T-helper 1 cell treated with Interleukin-12 subunit alpha and Interleukin-12 subunit beta and Interleukin-4 antibody, amounts not matched to agents 30 μg/mL and 1 μg/mL, for 36 hours (primary cell): ENCODE data around the gene SP8.

Source experiments
- H3K27ac Mint-ChIP-seq: one replicate; pipeline ENCODE4 v1.8.0; 2021; ENCODE audit warnings: mild to moderate bottlenecking, mixed read lengths
- H3K27me3 Mint-ChIP-seq: one replicate; pipeline ENCODE4 v1.8.0; 2021; ENCODE audit warnings: low read depth, mixed read lengths
- H3K36me3 Mint-ChIP-seq: one replicate; pipeline ENCODE4 v1.8.0; 2021; ENCODE audit warnings: low read depth, mixed read lengths
- H3K4me1 Mint-ChIP-seq: one replicate; pipeline ENCODE4 v1.8.0; 2021; ENCODE audit warnings: low read depth, mixed read lengths
- H3K4me3 Mint-ChIP-seq: one replicate; pipeline ENCODE4 v1.8.0; 2021; ENCODE audit warnings: mild to moderate bottlenecking, moderate library complexity, mixed read lengths
- H3K9me3 Mint-ChIP-seq: one replicate; pipeline ENCODE4 v1.8.0; 2021; ENCODE audit warnings: mixed read lengths

The SP8 gene

GRCh38 chr7:20754001-20754400, 32.7 kb downstream of the SP8 start:
- no peak overlapping the region for H3K27ac Mint-ChIP-seq
- no peak overlapping the region for H3K4me3 Mint-ChIP-seq
- no peaks in the 10 kb centered on the region for H3K36me3 Mint-ChIP-seq
- no peaks in the 10 kb centered on the region for H3K4me1 Mint-ChIP-seq
- no peaks in the 10 kb centered on the region for H3K27me3 Mint-ChIP-seq
- H3K9me3 Mint-ChIP-seq = no peaks in the 10 kb centered on the region

DNA sequence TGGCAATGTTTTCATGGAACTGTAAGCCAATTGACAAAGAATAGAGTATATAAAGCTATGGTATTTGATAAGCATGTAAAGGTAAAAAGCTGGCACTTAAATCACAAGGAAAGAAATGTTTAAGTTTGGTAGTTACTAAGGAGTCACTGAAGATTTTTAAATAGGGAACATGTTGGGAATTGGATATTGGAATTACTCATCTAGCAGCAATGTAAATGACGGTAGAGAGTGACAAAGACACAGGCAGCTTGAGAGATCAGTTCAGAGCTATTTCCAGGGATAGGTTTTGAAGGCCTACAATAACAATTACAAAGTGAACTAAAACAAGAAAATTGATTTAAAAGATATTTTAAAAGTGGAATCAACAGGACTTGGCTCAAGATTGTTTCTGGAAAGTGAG, 36.8 kb downstream of the SP8 start:
- no peaks in the 10 kb centered on the region for H3K9me3 Mint-ChIP-seq
- H3K27ac Mint-ChIP-seq = no peak overlapping the region
- H3K36me3 Mint-ChIP-seq = no peaks in the 10 kb centered on the region
- H3K4me3 Mint-ChIP-seq = no peak overlapping the region
- H3K4me1 Mint-ChIP-seq = no peaks in the 10 kb centered on the region
- H3K27me3 Mint-ChIP-seq = no peaks in the 10 kb centered on the region

DNA sequence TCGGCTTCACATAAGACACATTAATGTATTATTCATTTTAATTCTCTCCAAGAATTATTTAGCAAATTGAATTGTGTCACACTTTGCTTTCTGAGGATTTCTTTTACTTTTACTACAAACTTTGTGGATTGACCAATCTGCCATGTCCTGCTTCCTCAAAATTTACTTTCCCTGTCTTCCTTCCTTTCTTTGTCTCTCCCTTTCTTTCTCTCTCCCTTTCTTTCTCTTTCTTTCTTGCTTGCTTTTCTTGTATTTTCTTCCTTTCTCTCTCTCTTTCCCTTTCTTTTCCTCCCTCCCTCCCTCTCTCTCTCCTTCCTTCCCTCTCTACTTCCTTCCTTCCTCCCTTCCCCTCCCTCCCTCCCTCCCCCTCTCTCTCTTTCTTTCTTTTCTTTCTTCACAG, 37.8 kb downstream of the SP8 start:
- H3K27me3 Mint-ChIP-seq = no peaks in the 10 kb centered on the region
- H3K4me1 Mint-ChIP-seq = no peaks in the 10 kb centered on the region
- H3K36me3 Mint-ChIP-seq = no peaks in the 10 kb centered on the region
- H3K27ac Mint-ChIP-seq = no peak overlapping the region
- no peaks in the 10 kb centered on the region for H3K9me3 Mint-ChIP-seq
- no peak overlapping the region for H3K4me3 Mint-ChIP-seq

DNA sequence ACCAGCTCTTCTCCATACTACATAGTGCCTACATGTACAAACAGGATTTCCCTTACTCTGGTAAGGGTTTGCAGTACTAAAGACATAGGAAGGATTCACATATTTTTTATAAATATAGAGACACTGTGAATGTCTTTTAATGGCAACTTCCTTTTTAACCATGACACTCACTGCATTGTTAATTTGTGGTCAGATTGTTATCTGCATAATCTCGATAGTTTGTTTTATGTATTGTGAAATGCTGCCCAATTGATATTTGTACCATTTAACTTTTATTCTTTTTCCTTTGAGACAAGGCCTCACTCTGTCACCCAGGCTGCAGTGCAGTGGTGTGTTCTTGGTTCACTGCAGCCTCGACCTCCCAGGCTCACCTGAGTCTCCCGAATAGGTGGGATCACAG, 39.7 kb downstream of the SP8 start:
- H3K27me3 Mint-ChIP-seq = no peaks in the 10 kb centered on the region

GRCh38 chr7:20745702-20746101, 41.0 kb downstream of the SP8 start:
- H3K9me3 Mint-ChIP-seq = no peaks in the 10 kb centered on the region
- no peaks in the 10 kb centered on the region for H3K36me3 Mint-ChIP-seq
- no peaks in the 10 kb centered on the region for H3K27me3 Mint-ChIP-seq
- no peak overlapping the region for H3K27ac Mint-ChIP-seq
- no peak overlapping the region for H3K4me3 Mint-ChIP-seq
- H3K4me1 Mint-ChIP-seq = no peaks in the 10 kb centered on the region

More for the DNA sequence above, 39.7 kb downstream of the SP8 start:
- Mint-ChIP-seq H3K36me3 (no peaks in the 10 kb centered on the region), H3K4me3 (no peak overlapping the region), H3K27ac (no peak overlapping the region), H3K4me1 (no peaks in the 10 kb centered on the region), H3K9me3 (no peaks in the 10 kb centered on the region)

DNA sequence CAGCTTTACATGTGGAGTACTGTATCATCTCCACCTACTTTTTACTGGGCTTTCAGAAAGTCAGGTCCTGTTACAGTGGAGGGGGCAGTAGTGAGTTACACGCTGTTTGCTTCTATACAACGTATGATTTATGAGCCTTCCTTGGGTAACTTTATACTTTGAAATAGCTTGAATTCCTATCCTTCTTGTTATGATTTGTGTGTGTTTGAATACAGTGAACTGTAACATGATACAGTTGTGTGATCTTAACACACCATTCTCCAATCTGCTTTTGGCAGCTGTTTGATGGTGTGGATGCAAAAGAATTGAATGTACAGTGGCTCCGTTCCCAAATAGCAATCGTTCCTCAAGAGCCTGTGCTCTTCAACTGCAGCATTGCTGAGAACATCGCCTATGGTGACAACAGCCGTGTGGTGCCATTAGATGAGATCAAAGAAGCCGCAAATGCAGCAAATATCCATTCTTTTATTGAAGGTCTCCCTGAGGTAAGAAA, 41.7 kb downstream of the SP8 start:
- Mint-ChIP-seq H3K4me3 (no peak overlapping the region), H3K27me3 (no peaks in the 10 kb centered on the region), H3K27ac (no peak overlapping the region), H3K36me3 (no peaks in the 10 kb centered on the region), H3K9me3 (no peaks in the 10 kb centered on the region), H3K4me1 (no peaks in the 10 kb centered on the region)

DNA sequence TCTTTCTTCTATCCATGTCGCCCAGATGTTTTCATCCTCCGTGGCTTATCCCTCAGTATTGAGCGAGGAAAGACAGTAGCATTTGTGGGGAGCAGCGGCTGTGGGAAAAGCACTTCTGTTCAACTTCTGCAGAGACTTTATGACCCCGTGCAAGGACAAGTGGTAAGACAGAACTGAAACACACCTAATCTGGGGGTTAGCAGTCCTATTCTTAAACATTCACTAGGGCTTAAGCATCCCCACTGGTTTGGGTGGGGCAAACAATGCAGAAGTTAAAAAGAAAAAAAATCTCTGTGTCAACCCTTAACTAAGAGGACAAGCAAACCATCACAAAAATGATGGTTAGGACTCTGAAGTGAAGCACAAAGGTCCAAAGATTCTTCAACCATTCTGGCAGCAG, 43.8 kb downstream of the SP8 start:
- Mint-ChIP-seq H3K9me3 (no peaks in the 10 kb centered on the region), H3K4me3 (no peak overlapping the region), H3K27me3 (no peaks in the 10 kb centered on the region), H3K4me1 (no peaks in the 10 kb centered on the region), H3K27ac (no peak overlapping the region), H3K36me3 (no peaks in the 10 kb centered on the region)

GRCh38 chr7:20741801-20742200, 44.9 kb downstream of the SP8 start:
- Mint-ChIP-seq H3K27me3 (no peaks in the 10 kb centered on the region), H3K9me3 (no peaks in the 10 kb centered on the region), H3K27ac (no peak overlapping the region), H3K4me1 (no peaks in the 10 kb centered on the region), H3K4me3 (no peak overlapping the region), H3K36me3 (no peaks in the 10 kb centered on the region)

- Mint-ChIP-seq H3K36me3 (no peaks in the 10 kb centered on the region), H3K9me3 (no peaks in the 10 kb centered on the region)
Observed at GRCh38 chr7:20738518-20739481, 47.9 kb downstream of the SP8 start.

GRCh38 chr7:20737840-20738448, 48.7 kb downstream of the SP8 start:
- no peaks in the 10 kb centered on the region for H3K4me1 Mint-ChIP-seq
- H3K9me3 Mint-ChIP-seq = no peaks in the 10 kb centered on the region
- no peaks in the 10 kb centered on the region for H3K36me3 Mint-ChIP-seq
- no peaks in the 10 kb centered on the region for H3K27me3 Mint-ChIP-seq
- no peak overlapping the region for H3K27ac Mint-ChIP-seq
- H3K4me3 Mint-ChIP-seq = no peak overlapping the region

More at GRCh38 chr7:20738518-20739481, 47.9 kb downstream of the SP8 start:
- Mint-ChIP-seq H3K4me1 (no peaks in the 10 kb centered on the region), H3K27ac (no peak overlapping the region), H3K27me3 (no peaks in the 10 kb centered on the region), H3K4me3 (no peak overlapping the region)

- Mint-ChIP-seq H3K9me3 (no peaks in the 10 kb centered on the region), H3K27me3 (no peaks in the 10 kb centered on the region), H3K36me3 (no peaks in the 10 kb centered on the region), H3K4me1 (no peaks in the 10 kb centered on the region), H3K4me3 (no peak overlapping the region), H3K27ac (no peak overlapping the region)
Observed at GRCh38 chr7:20735346-20736065, 51.2 kb downstream of the SP8 start.
